HG03457 (cell line): ENCODE measurements around the gene EHD4.

Source experiments
- ATAC-seq: cut with Tn5 transposase; IDR thresholded peaks from one replicate; pipeline ENCODE4 v1.9.1; 2021; ENCODE audit warnings: moderate number of reproducible peaks; ENCODE audit not compliant: unreplicated experiment

EHD4 gene

GRCh38 chr15:41958002-41958420, 14.3 kb downstream of the EHD4 start:
- no peak for ATAC-seq

GRCh38 chr15:41957021-41957897, 15.1 kb downstream of the EHD4 start:
- no peak for ATAC-seq

GRCh38 chr15:41955807-41956525, 16.4 kb downstream of the EHD4 start:
- no peak for ATAC-seq

GRCh38 chr15:41955100-41955499, 17.3 kb downstream of the EHD4 start:
- ATAC-seq, result no peak

GRCh38 chr15:41954036-41954435, 18.3 kb downstream of the EHD4 start:
- ATAC-seq, result no peak

- no peak for ATAC-seq
These were observed 20.3 kb downstream of the EHD4 start for GRCh38 chr15:41952013-41952563.

- ATAC-seq, result no peak
These were observed 20.8 kb downstream of the EHD4 start for GRCh38 chr15:41951571-41951970.

GRCh38 chr15:41950489-41950888, 21.9 kb downstream of the EHD4 start:
- no peak for ATAC-seq

GRCh38 chr15:41950127-41950483, 22.3 kb downstream of the EHD4 start:
- no peak for ATAC-seq

GRCh38 chr15:41949401-41950126, 22.8 kb downstream of the EHD4 start:
- ATAC-seq, result no peak

GRCh38 chr15:41948490-41948889, 23.9 kb downstream of the EHD4 start:
- ATAC-seq, result no peak

GRCh38 chr15:41946970-41947369, 25.4 kb downstream of the EHD4 start:
- ATAC-seq, result no peak

- no peak for ATAC-seq
These were observed 26.6 kb downstream of the EHD4 start for GRCh38 chr15:41945731-41946130.

GRCh38 chr15:41945221-41945620, 27.1 kb downstream of the EHD4 start:
- ATAC-seq, result no peak

GRCh38 chr15:41944313-41944940, 27.9 kb downstream of the EHD4 start:
- ATAC-seq, result no peak

- ATAC-seq, result no peak
These were observed 28.6 kb downstream of the EHD4 start for GRCh38 chr15:41943543-41944312.

GRCh38 chr15:41942886-41943285, 29.5 kb downstream of the EHD4 start:
- no peak for ATAC-seq

- no peak for ATAC-seq
These were observed 30.5 kb downstream of the EHD4 start for GRCh38 chr15:41941644-41942415.

- no peak for ATAC-seq
These were observed 31.9 kb downstream of the EHD4 start for GRCh38 chr15:41940441-41940857.
